Measurements from ENCODE around the gene FAM107B.

DNA sequence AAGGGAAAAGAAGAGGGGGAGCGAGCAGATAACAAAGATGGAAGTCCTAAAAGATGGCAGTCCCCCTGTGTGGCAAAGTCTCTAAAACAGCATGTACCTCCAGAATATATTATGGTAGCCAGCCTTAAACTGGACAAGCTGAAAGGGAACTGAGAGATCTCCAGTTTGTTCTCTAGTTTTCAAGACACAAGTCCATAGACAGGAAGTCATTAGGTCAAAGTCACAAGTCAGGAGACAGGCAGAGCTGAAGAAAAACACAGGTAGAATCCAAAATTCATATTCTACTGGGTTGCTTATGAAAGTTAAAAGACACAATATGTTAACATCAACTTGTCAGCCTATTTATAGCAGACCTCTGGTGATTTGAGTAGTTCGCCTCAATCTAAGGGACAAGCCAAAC is 38.7 kb downstream of the FAM107B start:
- TF ChIP-seq CTCF (IDR thresholded peaks at IDR 0.05) (no peak), POLR2A (IDR thresholded peaks at IDR 0.05) (no peak), POLR2AphosphoS5 (IDR thresholded peaks at IDR 0.05) (no peak)

Measured in breast epithelium (tissue), 3 donors.